DND-41 (cell line): ENCODE results near the gene ERGIC1.

Experiments used
- EZH2 ChIP-seq: IDR thresholded peaks from 3 replicates; pipeline ENCODE4 v1.6.1; 2012; ENCODE audit warnings: borderline replicate concordance, low read depth, mild to moderate bottlenecking, moderate library complexity, low read length, inconsistent platforms; ENCODE audit not compliant: severe bottlenecking
- TF ChIP-seq, protein P1 (sequence below): IDR thresholded peaks from 2 replicates; pipeline ENCODE4 v1.5.1; 2012; ENCODE audit warnings: borderline replicate concordance, low read length, moderate library complexity, mild to moderate bottlenecking; ENCODE audit not compliant: poor library complexity, severe bottlenecking; ENCODE audit errors: extremely low read depth

DNA sequence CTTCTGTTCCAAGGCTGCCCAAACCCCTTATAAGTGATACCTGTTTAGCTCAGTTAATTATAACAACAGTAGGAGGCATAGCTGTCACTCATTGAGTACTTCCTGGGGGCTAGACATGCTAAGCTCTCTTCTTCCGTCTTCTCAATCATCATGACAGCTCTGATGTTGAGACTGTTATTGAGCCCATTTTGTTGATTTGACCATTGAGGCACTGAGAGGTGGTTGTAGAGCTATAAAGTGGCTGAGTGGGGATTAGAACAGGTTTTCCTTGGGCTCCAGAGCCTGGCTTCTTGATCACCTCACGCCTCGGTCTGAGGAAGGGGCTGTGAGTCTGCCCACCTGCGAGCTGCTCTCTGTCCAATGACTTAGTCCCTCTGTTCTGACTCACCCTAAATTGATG lies 99.2 kb downstream of the ERGIC1 start:
- TF ChIP-seq, protein P1, sequence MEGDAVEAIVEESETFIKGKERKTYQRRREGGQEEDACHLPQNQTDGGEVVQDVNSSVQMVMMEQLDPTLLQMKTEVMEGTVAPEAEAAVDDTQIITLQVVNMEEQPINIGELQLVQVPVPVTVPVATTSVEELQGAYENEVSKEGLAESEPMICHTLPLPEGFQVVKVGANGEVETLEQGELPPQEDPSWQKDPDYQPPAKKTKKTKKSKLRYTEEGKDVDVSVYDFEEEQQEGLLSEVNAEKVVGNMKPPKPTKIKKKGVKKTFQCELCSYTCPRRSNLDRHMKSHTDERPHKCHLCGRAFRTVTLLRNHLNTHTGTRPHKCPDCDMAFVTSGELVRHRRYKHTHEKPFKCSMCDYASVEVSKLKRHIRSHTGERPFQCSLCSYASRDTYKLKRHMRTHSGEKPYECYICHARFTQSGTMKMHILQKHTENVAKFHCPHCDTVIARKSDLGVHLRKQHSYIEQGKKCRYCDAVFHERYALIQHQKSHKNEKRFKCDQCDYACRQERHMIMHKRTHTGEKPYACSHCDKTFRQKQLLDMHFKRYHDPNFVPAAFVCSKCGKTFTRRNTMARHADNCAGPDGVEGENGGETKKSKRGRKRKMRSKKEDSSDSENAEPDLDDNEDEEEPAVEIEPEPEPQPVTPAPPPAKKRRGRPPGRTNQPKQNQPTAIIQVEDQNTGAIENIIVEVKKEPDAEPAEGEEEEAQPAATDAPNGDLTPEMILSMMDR, result no peak
- no peak for TF ChIP-seq EZH2
